NCI-H1417 (cell line): Measurements from ENCODE around the gene DCXR.

Experiments
- DNase-seq, 3 experiments: peaks; one replicate each; lab custom pipeline; 2025; lab: John Stamatoyannopoulos, UW

Gene DCXR

DNA sequence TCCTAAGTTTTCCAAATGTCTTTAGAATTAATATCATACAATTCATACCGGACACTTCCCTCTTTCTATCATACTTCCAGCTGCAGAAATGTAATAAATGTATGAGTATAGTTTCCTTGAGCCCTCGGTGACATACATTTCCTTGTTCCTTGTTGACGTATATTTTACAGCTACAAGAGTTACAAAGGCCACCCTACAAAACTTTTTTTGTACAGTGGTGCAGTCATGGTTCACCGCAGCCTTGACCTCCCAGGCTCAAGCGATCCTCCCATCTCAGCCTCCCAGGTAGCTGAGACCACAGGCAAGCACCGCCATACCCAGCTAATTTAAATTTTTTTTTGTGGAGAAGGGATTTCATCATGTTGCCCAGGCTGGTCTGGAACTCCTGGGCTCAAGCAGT, 35.3 kb upstream of the DCXR start:
- DNase-seq, result no peak

DNA sequence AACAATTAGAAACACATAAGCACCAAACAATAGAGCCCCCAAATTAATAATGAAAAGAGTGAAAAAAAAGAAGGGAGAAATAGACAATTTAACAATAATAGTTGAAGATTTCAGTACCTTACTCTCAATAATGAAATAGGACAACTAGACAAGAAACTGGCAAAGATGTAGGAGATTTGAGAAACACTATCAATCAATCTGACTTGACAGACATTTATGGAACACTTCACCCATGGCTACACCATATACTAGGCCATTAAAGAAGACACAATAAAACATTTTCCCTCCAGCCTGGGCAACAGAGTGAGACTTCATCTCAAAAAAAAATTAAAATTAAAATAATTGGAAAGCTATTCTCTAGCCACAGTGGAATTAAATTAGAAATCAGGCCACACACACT, 33.1 kb upstream of the DCXR start:
- DNase-seq, result no peak

DNA sequence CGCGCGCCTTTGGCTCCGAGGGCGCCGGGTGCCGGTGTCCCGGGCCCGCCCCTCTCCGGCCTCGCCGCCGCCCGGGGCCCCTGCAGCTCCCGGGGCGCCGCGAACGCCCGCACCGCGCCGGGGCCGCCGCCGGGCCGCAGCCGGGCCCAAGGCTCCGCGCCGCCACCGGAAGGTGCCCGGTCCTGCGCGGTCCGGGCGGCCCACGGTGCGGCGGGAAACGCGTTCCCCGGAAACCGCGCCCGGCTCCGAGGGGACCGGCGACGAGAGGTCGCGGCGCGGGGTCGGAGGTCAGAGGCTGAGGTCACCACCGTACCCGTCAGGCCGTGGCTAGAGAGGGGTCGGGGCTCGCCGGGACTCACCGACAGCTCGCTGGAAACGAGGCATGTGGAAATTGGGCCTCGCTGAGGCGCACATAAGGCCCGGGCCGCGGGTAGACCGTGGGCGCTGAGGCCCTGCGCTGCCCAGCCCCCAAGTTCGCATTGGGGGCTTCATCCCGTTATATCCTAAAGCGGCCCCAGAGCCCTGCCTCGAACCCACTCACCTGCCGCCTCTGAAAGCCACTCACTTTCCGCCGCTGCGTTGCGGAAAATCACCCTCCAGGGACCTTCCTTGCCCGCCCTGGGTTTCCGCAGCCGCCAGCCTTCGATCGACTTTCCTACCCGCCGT, 28.3 kb upstream of the DCXR start, which contains the start of gene DUS1L:
TSS of gene DUS1L (minus strand) at position 167 of the 666 bp plus-strand sequence. CDS start 745 bp downstream, outside the sequence.
- DNase-seq, result peak; percentile 54 to 68 (median 54)

DNA sequence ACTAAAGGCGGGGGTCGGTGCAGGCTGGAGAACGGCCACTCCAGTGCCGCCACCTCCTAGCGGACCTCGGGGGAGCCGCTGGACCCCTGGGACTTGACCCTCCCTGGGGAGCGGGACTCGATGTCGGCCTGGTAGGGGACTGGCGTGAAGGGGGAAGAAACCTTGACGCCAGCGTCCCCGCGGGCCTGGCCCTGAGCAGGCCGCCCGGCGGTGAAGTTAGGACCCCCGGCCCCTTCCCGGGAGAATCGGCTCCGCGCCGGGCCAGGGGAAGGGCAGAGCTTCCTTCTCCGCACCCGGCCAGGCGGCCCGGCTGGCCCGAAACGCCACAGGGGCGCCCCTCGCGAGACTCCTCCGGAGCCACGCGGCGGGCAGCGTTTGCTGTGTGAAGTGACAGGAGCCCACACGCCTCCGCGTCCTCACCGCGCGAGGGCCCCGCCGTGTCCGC, 27.7 kb upstream of the DCXR start:
- peak in 2 of 3 experiments; percentile 48 to 54 for DNase-seq

DNA sequence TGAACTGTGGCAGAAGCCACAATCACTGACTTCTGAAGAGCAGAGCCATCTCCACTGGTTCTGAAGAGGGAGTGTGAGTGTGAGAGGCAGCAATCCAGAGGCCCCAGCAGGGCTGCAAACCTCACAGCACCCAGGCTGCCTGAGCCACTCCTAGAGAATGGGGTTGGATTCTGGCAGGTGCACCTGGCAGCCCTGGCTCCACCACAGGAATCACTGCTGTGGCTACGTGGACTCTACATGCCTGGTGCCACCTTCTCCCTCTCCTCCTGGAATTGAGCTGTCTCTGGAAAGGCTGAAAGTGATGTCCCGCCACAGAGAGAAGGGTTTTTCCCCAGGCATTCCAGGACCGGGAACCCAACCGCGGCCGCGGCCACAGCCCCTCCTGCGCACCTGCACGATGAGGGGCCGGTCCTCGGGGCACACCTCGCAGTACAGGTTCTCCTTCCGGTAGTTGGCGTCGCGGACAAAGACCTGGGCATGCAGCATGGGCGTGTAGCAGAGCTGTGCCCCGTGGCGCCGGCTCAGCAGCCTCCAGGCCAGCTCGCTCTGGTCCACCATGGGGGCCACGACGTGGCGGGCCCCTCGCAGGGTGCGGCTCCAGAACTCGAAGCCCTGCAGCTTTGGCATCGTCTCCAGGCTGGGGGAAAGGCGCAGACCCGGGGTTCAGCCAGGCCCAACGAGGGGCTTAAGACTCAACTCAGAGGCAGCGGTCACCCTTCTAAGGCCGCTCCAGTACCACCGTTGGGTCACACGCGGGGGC, 27.1 kb upstream of the DCXR start:
- DNase-seq, result peak; percentile 4 to 50 (median 41)

DNA sequence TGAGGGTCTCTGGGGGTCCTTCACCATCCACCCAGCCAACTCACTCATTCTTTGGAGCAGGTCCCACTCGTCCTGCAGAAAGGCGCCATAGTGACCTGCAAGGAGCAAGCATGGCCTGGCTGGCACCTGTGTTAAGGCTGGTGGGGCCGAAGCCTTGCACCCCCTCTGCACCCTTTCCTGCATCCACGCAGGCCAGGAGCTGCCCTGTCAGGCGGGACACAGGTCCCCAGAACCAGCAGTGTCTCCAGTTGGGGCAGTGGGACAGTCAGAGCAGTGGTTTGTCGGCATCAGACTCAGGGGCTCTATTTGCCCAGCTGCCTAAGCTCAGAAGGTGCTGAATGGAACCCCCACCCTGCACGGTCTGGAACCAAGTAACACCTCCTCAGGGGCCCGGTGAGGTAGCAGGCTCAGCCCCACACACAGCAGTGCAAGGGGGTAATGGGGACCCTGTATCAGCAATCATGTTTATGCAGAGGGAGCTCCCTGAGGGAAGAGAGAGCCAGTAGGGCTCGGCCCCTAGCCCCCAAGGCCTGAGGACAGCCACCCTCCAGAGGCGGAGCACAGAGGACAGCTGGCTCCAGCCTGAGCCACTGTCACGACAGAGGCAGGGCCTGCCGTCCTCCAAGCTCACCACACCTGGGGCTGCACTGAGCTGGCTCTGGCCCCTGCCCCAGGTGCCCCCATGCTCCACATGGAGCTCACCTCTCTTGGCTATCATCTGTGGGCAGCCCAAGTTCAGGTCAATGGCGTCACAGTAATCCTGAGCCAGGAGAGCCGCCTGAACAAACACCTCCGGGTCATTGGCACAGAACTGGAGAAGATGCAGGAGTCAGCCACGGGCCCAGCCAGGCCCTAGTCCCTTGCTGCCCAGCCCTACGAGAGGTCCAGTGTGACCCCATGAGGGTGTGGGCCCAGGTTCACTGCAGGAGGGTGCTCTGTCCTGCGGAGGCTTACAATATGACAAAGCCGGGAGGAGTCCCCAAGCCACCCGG, 26.2 kb upstream of the DCXR start:
- DNase-seq, result no peak

DNA sequence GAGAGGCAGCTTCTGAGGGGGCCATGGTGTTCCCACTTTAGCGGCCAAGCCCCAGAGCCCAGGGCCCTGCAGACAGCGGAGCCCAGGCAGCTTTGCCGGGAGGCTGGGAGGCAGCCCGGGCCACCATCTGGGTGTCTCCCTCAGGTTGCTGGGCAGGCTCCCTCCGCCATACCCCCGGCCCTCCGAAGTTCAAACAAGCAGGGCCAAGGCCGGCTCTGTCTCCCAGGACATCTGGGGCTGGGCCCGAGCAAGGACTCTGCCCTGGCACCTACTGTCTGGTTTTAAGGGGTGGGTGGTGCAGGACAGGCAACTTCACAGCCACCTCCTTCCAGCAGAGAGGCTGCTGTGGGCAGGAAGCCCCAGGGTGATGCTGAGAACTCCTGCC, 25.5 kb upstream of the DCXR start:
- no peak for DNase-seq

DNA sequence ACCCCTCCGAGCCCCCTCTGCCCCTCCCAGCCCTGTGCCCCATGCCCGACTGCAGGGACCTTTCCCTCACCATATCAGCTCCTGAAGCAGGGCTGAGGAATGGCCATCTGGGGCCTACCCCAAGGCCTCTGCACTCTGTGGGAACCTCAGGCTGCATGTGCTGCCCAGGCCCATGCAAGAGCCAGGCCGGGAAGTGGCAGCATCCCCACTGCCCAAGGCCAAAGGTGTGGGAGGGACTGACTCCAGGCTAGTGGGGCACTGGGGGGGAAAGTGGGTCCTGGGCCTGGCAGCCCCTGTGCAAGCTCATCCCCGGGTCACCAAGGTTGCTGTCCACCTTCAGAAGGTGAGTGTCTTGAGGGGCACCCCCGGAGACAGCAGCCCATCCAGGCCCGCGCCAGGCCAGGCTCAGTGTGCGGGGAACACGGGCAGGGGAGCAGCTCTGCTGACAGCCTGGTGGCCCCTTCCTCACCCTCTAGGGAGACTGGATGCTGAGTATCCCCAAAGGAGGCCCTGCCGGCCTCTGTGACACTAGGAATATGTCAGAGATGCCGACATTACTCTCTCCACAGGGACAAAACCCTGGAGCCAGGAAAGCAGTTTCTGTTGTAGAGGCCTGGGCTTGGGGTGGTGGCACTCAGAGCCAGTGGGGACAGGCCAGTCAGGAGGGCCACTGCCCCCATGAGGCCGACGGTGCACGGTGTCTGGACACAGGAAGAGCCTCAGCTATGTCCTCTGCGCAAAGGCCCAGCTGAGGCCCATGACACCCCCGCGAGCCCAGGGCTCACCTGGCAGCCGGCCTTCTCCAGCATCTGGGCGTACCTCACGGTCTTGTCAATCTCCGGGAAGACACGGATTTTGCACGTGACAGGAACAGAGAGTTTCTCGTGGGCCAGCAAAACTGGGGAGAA, 24.8 kb upstream of the DCXR start:
- no peak for DNase-seq

DNA sequence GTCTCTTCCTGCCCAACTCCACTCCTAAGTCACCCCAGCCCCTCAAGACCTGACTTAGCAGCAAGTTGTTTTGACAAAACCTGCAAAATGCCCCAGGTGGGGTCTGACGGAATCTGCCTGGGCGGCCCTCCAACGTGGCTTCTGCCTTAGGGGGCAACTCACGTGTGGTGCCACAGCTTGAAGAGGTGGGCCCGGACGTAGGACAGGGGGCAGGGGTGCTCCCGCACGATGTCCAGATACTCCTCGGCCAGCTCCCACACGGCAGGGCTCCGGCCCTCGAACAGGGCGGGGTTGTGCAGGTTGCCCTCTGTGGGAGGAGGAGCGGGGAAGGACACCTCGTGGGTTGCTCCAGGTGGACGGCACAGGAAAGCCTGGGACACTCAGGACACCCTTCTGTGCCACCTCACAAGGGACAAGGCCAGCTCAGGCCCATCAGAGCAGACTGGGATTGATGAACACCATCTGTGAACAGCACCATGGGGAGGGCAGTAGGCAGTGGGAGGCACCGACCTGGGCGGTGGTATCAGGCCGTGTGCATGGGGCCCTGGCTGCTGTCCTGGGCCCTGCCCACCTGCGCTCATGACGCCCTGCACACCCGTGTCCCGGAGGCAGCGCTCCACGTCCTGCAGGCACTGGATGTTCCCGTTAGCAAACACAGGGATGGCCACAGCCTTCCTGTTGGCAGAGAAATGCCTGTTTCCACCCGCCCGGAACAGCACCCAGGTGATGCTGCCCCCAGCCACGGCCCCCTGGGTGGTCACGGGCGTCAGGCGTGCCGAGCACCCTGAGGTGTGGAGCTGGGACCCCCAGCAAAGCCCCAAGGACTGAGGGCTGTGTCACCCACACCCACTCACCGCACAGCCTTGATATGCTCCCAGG, 23.8 kb upstream of the DCXR start:
- DNase-seq, result no peak

DNA sequence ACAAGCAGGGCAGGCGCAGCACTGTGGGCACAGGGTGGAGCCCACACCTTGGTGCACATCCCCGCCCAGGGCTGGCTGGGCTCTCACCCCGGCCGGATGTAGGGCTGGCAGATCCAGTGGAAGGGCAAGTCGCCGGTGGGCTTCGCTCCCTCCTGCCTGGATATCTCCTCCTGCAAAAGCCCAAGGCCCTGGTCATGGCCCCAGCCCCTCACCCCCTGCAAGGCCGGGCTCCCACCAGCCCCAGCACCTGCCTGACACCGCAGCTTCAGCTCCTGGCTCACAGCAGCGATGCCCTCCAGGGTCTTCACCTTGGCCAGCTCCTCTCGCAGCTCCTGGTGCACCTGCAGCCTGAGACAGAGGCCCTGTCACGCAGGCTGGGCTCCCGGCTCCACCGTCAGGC, 23.1 kb upstream of the DCXR start:
- DNase-seq, result no peak

DNA sequence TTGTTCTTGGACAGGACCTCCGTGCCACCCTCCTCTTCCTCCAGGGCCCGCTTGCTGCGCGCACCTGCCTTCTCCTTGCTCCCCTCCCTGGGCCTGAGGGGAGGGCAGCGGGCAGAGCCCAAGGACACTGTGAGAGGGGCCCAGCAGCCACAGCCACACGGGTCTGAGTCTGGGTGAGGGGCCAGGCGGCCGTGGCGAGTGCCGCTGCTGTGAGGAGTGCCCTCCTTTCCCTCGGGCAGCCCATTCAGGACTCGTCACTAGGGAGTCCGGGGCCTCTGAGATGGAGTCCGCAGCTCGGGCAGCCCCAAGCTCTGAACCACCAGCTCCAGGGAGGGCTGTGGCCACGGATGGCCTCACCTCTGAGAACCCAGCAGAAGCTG, 22.5 kb upstream of the DCXR start:
- DNase-seq, result no peak

DNA sequence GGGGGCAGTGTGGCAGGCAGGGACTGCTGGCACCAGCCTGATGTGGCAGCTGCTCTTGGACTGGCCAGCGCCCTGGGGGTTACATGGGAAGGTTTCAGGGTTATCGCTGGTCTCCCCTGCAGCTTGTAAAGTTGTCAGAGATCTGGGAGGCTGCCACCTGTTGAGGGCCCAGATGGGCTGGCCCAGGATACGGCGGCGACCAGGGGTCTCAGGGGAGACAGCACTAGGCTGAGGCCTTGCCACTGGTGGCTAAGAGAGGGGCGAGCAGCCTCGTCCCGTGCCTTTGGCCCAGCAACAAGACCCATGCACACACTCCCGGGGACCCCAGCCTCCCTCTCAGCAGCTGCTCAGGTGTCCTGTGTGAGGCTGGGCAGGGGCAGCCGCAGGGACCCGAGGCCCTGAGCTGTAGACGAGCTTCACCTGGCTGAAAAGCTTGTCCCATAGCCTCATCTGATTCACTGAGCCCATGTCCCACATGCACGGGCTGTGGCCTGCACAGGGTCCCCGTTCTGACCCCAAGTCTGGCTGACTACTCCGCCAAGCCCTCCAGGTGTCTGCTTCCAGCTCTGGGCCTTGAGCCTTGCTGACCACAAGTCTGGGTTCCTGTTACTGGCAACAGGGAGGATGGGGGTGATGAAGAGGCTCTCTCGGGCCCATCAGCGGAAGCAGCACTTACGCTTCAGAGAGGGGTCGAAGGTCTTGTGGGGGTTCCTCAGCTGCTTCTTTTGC, 21.9 kb upstream of the DCXR start:
- DNase-seq, result no peak

DNA sequence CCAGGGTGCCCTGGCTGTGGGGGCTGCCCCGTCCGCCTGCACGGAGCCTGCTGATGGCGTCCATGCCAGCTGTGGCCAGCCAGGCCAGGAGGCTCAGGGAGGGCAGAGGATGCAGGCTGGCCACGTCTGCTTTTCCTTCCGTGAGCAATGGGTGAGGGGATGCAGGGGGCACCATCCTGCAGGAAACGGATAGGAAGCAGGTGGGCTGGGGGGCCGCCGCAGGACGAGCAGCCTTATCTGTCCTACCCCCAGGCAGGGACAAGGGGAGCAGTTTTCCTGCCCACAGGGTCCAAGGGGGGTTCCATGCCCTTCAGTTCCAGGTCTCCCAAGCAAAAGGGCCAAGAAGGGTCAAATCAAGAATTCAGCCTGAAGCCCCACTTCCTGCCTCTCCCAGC, 21.4 kb upstream of the DCXR start:
- DNase-seq, result no peak

DNA sequence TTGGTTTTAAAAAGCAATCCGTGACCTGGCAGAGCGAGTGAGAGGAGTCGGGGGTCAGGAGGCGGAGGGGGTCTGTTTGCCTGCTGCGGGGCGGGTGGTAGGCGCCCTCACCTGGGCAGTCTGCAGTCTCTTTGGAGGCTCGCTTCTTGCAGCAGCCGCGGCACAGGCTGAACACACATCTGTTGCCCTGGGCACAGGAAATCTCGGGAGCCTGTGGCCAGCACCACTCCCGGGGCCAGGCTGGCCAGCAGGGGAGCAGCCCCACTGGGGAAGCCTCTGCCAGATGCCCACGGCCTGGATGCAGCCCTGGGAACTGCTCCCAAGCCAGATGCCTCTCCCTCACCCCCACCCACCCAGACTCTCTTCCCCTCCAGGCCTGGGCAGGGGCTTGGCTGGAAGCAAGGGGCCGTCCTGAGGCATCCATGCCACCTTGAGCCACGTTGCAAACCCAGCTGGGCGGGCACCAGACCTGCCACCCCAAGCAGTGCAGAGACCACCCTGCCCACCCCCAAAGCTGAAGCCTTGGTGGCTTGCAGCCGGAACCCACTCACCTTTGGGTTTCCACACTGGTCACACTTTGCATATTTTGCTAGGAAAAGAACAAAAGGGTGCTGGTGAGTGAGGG, 20.8 kb upstream of the DCXR start:
- no peak for DNase-seq

DNA sequence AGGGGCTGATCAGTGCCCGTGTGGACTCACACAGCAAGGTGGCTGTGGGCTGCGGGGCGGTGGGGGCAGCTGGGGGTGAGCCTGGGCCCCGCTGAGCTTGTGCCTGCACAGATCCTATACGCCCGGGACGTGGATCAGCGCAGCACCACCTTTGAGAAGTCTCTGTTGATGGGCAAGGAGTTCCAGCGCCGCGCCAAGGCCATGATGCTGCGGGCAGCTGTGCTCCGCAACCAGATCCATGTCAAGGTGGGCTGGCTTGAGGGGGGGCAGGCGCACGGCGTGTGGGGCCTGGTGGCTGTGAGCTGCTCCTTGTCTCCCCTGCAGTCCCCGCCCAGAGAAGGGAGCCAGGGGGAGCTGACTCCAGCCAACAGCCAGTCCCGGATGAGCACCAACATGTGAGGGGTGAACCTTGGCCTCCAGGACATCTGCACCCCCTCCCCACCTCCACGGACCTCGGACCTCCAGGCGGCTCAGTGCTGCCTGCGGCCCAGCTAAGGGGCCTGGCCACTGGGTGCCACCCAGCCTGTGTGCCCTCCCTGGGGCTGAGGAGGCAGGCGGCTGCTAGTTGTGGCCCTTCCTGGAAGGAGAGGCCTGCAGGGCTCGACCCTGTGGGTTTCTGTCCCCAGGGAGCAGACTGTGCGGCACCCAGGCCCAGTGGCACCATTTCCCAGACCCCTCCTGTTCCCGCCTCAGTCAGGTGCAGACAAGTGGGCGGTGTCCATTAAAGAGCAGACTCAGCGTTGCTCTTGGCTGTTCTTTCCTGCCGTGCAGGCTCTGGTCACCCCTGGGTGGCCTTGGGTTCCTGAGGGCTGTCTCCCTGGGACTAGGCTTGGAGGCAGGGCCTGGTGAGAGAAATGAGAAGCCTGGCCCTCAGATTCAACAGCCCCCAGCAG, 19.5 kb upstream of the DCXR start:
- DNase-seq, result no peak

DNA sequence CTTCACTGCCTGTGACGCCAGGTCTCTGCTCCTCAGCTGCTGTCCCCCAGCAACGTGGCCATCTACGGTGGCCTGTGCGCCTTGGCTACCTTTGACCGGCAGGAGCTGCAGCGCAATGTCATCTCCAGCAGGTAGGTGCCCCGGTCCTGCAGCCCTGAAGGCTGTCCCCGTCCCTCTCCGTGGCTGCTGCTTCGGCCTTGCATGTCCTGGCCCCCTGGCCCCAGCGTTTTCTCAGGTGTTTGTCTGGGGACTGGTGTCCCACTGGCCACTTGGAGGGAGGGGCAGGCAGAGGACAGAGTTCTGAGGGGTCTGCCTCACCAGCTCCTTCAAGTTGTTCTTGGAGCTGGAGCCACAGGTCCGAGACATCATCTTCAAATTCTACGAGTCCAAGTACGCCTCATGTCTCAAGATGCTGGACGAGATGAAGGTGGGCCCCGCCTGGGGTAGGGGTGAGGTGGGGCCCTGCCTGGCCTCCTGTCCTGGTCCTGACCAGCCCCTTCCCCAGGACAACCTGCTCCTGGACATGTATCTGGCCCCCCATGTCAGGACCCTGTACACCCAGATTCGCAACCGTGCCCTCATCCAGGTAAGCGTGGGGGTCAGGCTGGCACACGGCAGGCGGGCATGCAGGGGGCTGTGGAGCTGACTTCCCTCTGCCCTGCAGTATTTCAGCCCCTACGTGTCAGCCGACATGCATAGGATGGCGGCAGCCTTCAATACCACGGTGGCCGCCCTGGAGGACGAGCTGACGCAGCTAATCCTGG, 18.6 kb upstream of the DCXR start:
- DNase-seq, result no peak
